IPS DF 4.7 (cell line): Measurements from ENCODE around the gene MAP6.
"Not testable (repeated sequence)": the region's sequence is repeated elsewhere in the genome, so short reads cannot be mapped to it uniquely, and the experiment has no call there.

Experiments used
- DNase-seq: peaks from one replicate; pipeline ENCODE4 v3.0.0-alpha.2; 2013; ENCODE audit warnings: low spot score; ENCODE audit errors: extremely low read depth

The MAP6 gene

DNA sequence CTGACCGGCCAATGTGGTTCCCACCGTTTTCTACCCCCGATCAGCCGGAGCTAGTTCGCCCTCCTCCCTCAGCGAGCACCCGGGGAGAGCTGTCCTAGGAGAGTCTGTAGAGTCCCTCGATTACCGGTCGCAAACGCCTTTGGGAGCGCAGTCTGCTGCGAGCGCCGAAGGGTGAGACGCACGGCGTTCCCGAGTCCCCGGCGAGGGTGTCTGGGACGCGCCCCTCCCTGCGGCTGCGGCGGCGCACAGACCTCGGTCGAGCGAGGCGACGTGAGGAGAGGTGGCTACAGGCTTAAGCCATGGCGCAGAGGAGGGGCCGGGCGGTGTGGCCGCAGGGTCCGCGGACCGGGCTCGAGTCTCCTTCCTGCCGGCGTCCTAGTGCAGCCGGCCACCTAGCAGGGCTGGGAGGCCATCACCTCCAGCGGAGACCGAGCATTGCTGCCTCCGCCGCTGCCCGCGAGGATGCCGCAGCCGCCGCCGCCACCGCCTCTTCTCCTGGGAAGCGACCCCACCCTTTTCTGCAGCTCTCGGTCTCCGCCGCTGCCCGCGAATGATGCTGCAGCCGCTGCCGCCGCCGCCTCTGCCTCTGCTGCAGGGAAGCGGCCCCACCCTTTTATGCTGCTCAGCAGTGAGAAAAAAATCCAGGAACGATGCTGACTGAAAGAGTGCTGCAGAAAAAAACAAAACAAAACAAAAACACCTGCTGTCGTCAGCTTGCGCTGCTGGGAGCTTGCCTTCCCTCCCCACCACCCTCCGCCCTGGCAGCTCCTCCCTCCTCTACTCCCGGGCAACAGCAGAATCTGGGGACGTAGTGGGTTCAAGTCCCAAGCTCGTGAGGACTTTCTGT, at the start of gene MAP6:
Gene MAP6 (minus strand): TSS at position 588 of the 847 bp plus-strand sequence. CDS start 669 bp downstream, outside the sequence.
- no peak for DNase-seq

DNA sequence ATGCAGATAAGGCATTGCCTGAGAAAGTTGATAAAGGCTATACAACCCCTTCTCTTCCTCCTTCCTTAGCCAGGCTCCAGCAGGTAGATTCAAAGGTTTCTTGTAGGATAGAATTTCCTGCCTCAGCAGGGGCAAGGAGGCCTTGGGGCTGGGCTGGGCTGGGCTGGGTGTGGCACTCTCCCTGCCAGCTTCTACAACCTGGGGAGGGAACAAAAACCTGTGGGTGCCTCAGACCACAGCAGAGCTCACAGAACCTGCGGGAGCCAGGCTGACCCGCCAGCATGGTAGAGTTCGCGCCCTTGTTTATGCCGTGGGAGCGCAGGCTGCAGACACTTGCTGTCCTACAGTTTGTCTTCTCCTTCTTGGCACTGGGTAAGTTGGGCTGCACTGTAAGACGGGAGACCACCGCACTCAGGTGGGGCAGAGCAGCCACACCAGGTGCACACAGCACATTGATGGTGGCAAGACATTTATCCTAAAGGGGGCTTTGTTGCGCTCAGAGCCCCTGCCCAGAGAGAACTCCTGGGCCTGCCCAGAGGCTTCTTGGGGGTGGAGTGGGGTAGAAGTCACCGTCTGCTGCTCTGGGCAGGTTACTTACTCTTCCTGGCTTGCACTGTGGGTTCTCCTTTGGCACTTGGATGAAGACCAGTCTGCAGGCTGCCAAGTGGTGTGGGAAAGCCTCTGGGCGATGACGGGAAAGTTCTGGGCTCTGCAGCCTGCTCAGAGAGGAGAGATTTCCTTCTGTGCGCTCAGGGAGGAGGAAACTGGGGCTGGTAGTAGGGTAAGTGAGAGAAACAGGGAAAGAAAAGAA, 49.0 kb upstream of the MAP6 start, which contains the start of gene MOGAT2:
Gene MOGAT2 (plus strand): TSS at position 231 of the 811 bp plus-strand sequence. CDS start 51 bp downstream, at position 282.
- DNase-seq, result no peak

DNA sequence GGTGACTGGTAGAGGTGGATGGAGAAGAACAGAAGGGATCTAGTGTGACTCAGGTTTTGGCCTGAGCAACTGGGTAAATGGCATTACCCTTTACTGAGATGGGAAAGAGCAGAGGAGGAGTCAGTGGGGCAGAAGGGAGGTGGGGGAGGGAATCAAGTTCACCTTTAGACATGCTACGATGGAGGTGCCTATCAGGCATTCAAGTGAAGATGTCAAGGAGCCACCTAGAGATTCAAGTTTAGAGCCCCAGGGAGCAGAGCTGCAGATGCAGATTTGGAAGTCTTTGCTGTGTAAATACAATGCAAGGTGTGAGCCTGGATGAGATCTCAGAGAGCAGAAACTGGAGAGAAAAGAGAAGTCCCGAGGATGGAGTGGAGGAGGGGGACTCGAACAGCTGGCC, 47.8 kb upstream of the MAP6 start:
- DNase-seq, result no peak

DNA sequence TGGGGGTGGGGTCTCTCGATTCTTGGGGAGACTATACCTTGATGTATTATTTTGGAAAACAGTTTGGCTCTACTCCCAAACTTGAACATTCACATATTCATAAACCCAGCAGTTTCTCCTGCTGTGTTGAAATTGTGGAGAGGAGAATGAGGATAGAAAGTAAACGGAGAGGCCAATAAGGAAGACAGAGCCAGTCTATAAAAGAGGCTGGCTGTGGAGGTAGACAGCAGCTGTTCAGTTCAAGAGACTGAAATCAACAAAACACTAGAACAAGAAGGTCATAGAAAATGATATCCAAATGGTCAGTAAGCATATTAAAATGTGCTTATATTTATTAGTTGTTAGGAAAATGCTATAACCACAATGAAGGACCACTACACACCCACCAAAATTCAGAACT, 46.9 kb upstream of the MAP6 start:
- DNase-seq, result no peak

DNA sequence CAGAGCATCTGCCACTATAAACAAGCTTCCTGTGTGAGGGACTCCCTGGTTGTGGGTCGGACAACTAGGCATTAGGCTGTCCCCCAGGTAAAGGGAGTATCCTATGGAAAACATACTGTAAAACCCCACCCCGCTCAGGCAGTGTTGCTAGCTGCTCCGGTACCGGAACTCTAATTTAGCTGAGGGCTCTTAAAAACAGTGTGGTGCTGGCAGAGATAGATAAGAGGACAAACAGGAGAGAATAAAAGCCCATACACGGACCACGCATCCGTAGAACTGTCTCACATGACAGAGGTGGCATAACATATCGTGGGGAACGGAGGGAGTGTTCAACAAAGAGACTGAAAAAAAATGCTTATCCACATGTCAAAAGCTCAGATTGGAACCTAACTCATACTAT, 45.4 kb upstream of the MAP6 start:
- DNase-seq, result no peak

DNA sequence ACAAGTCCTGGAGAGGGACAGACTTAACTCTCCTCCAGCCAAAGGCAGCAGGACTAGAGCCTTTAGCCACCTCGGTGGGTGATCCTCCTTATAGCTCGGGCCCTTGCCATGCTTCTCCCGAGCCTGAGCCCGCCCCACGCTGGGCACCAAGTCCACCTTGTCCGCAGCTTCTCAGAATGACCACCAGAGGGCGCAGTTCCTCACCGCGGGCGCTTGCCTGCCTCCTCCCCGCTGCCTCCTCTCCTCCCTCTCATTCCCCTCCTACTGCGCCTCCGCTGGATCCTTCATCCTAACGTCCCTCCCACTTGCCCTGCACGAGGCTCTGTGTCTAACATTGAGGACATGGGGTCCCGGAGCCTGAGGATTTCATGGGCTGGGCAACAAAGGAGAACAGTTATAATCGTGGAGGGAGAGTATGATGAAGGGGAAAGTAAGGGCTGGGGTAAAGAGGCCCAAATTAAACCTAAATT, 37.5 kb upstream of the MAP6 start:
- peak; percentile 68 for DNase-seq

DNA sequence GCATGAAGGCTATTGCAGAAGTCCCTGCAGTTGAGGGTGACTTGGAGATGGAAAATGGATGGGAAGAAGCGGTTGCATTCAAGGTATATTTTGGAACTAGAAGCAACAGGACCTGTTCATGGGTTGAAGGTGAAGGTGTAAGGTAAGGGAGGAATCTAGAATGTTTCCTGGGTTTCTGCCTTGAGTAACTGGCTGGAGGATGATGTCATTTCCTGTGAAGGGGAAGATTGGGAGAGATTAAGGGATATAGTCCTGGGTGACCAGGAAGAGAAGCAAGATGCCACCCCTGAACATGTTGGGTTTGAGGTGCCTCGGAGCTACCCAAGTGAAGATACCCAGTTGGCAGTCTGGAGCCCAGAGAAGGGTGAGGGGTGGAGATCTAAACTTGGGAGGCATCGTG, 36.7 kb upstream of the MAP6 start:
- no peak for DNase-seq

DNA sequence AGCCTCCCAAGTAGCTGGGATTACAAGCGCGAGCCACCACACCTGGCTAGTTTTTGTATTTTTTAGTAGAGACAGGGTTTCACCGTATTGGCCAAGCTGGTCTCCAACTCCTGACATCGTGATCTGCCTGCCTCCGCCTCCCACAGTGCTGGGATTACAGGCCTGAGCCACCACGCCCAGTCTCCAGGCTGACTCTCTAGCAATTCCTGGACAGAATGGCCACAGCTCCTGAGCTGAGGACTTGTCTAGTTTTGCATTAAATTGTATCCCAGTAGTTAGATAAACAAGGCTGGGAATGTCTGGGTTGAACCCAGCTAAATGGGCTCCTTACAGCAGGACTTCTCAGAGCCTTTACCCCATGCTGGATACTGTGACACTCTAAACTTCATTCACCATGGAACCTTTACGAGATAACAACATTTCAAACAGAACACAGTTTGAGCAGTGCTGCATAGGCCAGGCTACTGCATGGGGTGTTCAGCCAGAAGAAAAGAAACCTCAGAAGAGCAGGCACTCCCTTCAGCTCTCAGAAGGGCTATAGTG, 34.9 kb upstream of the MAP6 start:
- DNase-seq, result no peak

DNA sequence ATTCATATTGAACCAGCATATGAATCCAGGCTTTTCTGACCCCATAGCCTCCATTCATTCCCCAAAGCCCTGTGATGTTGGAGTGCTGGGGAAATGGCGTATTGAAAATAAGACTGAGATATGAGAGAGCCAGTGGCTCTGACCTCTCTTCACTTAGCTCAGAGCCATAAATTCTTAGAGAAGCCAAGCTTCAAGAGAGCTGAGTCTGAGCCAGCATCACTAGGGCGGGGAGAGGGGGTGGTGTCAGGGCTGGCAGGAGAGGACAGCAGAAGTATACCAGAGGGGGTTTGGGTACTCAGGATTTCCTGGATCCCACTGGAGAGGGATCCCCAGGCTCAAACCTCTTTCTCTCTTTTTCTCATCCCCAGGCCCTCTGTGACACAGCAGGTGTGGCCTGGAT, 32.1 kb upstream of the MAP6 start:
- DNase-seq, result no peak

DNA sequence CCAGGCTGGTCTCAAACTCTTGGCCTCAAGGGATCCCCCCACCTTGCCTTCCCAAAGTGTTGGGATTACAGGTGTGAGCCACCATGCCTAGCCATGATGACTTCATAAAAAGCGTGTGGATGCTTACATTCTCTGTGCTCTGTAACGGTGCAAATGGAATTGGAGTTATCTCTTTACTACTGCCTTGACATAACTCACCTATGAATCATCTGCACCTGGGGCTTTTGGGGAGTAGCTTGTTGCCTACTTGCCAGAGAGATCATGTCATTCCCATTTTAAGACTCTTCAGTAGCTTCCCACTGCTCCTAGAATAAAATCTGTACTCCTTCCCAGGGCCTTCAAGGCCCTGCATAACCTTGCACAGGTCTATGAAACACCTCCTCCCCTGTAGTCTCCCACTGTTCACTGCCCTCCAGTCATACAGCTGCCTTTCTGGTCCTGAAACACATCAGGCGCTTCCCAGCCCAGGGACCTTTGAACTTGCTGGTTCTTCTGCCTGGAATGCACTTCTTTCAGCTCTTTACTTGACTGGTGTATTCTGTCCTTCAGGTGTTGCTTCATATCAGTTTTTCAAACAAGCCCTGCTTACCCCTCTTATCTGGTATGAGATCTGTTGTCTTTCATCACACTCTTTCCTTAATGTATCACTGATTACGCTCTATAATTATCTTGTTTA, 29.2 kb upstream of the MAP6 start:
- DNase-seq, result no peak

DNA sequence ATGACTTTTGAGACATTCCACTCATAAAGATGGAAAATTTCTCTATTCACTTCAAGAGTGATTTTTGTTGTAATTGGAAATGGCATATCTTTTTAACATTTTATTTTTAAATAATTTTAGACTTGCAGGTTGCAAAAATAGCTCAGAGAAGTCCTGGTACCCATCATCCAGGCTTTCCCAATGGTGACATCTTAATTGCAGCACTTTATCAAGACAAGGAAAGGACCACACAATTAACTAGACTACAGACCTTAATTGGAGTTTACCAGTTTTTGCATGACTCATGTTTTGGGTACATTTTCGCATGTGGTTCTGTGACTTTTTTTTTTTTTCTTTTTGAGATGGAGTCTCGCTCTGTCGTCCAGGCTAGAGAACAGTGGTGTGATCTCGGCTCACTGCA, 23.0 kb upstream of the MAP6 start:
- no peak for DNase-seq

DNA sequence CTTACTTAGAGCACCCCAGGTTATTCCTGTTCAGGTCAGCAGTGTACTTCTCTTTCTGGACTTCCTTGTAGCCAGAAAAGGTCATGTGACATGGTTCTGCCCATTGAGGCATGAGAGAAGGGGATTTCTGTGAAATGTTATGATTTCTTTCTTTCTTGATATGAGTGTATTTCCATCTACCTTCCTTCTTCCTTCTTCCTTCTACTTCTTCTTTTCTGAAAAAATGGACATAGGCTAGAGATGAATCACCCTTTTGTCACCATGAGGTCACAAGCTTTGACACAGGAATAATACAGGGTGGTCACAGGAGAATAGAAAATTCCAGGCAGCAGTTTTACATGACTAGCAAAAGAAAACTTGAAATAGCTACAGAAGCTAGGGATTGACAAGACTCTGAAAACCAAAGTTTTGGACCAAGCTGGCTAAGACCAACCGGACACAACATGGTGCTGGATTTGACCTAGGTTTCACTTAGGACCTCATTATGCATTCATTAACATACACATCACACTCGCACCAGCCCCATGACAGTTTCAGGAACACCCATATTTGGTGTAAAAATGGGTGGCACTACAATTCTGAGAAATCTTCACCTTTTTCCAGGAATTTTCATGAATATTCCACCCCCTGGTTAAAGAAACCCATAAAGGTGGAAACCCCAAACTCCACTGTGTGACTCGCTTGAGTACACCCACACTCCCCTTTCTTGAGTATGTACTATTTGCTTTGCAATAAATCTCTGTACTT, 21.2 kb upstream of the MAP6 start:
- DNase-seq, result no peak

DNA sequence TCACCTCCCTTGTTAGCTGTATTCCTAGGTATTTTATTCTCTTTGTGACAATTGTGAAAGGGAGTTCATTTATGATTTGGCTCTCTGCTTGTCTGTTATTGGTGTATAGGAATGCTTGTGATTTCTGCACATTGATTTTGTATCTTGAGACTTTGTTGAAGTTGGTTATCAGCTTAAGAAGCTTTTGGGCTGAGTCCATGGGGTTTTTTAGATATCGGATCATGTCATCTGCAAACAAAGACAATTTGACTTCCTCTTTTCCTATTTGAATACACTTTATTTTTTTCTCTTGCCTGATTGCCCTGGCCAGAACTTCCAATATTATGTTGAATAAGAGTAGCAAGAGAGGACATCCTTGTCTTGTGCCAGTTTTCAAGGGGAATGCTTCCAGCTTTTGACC, 15.0 kb upstream of the MAP6 start:
- not testable (repeated sequence) for DNase-seq

DNA sequence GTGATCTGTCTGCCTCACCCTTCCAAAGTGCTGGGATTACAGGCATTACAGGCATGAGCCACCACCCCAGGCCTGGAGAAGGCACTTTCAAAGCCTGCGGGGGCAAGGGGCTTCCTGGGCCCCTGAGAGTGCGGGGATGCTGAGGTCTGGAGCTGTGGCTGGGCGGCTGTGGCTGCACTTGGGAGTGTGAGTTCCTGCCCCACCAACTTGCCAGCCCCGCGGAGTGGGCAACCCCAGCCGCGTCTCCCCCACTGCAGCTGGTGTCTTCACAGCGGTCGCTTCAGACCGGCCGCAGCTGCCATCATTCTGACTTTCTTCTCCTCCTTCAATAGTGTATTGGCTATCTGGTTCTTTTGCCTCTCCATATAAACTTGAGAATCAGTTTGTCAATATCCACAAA, 10.7 kb upstream of the MAP6 start:
- DNase-seq, result no peak

DNA sequence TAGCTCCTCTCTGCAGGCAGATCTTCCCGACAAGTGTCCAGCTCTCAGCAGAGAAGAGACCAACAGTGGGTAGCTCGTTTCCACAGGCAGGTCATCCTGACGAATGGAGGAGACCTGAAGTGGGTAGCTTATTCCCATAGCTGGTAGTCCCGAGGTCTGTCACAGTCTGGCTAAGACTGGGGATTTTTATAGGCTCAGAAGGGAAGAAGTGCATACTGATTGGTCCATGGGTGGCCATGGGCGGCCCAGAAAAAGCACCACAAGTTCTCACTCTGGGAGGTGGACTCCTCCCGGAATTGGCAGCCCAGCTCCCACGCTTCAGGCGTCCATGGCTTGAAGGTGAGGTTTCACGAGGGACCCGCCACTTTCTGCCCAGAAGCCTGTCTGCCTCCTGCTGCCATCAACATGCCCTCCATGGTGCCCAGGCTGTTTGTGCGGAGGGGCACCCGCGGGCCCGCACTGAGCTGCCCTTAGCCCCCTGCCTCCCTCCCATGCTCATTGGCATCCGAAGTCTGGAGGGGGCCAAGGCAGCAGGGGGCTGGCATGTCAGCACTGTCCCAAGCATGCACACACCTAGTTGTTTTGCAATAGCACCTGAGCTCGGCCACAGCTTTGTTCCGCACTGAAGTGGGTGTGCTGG, 9.9 kb upstream of the MAP6 start:
- no peak for DNase-seq

DNA sequence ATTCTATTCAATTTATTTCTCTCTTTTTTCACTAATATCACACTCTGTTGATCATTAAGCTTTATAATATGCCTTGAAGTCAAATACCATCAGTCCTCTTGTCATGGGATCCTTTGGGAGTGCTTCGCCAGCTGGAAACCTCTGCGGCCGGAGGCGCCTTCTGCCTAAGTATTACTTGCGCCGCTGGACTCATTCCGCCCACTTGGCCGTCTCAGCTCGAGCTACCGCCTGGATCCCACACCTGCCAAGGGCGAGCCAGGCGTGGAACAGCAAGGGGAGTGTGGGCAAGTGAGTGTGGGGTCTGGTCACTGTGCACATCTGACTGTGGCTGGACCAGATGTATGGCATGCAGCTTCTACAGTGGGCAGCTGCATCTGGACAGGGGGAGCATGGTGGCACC, 9.1 kb upstream of the MAP6 start:
- no peak for DNase-seq

DNA sequence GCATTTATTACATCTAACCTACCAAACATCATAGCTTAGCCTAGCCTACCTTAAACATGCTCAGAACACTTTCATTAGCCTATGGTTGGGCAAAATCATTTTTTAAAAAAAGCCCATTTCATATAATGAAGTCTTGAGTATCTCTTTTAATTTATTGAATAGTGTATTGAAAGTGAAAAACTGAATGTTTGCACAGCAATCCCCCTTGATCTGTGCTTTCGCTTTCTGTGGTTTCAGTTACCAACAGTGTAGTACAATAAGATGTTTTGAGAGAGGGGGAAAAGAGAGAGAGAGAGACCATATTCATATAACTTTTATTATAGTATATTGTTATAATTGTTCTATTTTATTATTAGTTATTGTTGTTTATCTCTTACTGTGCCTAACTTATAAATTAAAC, 8.4 kb upstream of the MAP6 start:
- DNase-seq, result no peak

DNA sequence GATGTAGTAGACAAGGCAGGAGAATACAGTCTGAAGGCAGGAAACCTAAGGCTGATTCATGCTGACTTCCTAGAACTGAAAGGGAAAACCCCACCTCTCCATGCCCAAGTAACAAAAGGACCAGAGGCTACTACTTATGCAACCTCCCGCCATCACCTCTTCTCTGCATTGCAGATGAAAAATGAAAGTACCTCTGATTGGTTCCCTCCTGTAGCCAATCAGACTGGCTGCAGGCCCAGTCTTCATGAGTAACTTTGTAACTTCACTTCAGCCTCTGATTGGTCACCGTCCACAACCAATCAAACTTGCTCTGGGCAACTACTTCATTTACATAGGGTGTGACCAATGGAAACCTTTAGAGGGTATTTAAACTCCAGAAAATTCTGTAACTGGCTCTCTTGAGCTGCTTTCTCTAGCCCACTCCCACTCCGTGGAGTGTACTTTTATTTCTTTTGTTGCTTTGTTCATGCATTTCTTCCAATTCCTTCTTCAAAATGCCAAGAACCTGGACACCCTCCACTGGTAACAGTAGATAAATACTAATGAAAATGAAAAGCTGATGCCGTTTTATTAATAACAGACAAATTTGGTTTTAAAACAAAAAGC, 5.2 kb upstream of the MAP6 start:
- no peak for DNase-seq

DNA sequence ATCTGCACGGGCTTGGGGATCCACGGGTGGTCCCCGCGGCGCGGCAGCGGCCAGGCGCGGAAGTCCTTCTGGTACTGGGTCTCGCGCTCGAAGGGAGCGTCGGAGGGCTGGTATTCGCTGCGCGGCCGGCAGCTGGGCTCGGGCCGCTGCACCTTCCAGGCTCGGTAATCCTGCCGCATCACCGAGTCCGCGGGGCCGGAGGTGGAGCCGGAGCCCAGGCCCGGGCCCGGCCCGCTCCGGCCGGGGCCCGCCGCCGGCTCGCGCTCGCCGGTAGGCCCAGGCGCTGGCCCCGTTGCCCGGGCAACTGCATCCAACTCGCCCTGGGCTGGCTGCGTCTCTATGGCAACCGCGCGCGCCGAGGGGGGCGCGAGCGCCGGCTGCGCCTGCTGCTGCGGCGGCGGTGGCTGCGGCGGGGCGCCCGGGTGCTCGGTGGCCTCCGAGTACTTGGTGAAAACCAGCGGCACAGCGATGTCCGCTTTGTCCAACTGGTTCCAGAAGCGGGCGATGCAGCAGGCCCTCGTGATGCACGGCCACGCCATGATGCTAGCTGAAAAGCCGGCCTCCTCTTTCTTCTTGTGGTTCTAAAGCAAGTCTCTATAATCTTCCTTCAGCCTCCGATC, 897 bp downstream of the MAP6 start:
- no peak for DNase-seq
